DOHH2 (cell line): Measurements from ENCODE around the gene AGBL4.

Source experiments
- H3F3A ChIP-seq: fragments of 200-600 bp; sonication (generic), shearing (Covaris generic); 2 replicates; pipeline ENCODE4 v1.6.0; 2016; ENCODE audit warnings: antibody characterized with exemption, mild to moderate bottlenecking; ENCODE audit not compliant: control insufficient read depth, insufficient read depth
- H3K27ac ChIP-seq: fragments of 200-600 bp; sonication (generic); 2 replicates; pipeline ENCODE4 v1.5.1; 2014; ENCODE audit warnings: low read depth, mild to moderate bottlenecking, low read length, moderate library complexity
- H3K27me3 ChIP-seq: fragments of 200-600 bp; sonication (generic); 2 replicates; pipeline ENCODE4 v1.6.1; 2014; ENCODE audit warnings: mild to moderate bottlenecking, low read length, mixed read lengths; ENCODE audit not compliant: control insufficient read depth
- H3K36me3 ChIP-seq: fragments of 200-600 bp; sonication (generic); 2 replicates; pipeline ENCODE4 v1.6.1; 2014; ENCODE audit warnings: mild to moderate bottlenecking, low read length, moderate library complexity, mixed read lengths; ENCODE audit not compliant: control insufficient read depth
- H3K4me1 ChIP-seq: fragments of 200-600 bp; sonication (generic); 2 replicates; pipeline ENCODE4 v1.6.1; 2014; ENCODE audit warnings: mild to moderate bottlenecking, low read length, mixed read lengths; ENCODE audit not compliant: control insufficient read depth
- H3K4me2 ChIP-seq: fragments of 200-600 bp; sonication (generic); 2 replicates; pipeline ENCODE4 v1.6.0; 2014; ENCODE audit warnings: mild to moderate bottlenecking, low read length, moderate library complexity
- H3K4me3 ChIP-seq: fragments of 200-600 bp; sonication (generic); 2 replicates; pipeline ENCODE4 v1.5.1; 2014; ENCODE audit warnings: mild to moderate bottlenecking, low read length, mixed read lengths
- H3K79me2 ChIP-seq: fragments of 200-600 bp; sonication (generic); 2 replicates; pipeline ENCODE4 v1.6.1; 2014; ENCODE audit warnings: mild to moderate bottlenecking, low read length, mixed read lengths; ENCODE audit not compliant: control insufficient read depth
- H3K9me2 ChIP-seq: fragments of 200-600 bp; sonication (generic); replicated peaks from 2 replicates; pipeline ENCODE4 v1.6.1; 2014; ENCODE audit warnings: mild to moderate bottlenecking, low read length, mixed read lengths; ENCODE audit not compliant: control insufficient read depth
- H3K9me3 ChIP-seq: fragments of 200-600 bp; sonication (generic); 2 replicates; pipeline ENCODE4 v1.6.1; 2014; ENCODE audit warnings: antibody characterized with exemption, low read length, mixed read lengths; ENCODE audit not compliant: control insufficient read depth, insufficient read depth
- H4K20me1 ChIP-seq: fragments of 200-600 bp; sonication (generic); 2 replicates; pipeline ENCODE4 v1.6.0; 2014; ENCODE audit warnings: low read depth, mild to moderate bottlenecking, antibody characterized with exemption, low read length, moderate library complexity; ENCODE audit not compliant: control insufficient read depth, insufficient read depth
- EZH2phosphoT487 ChIP-seq: fragments of 200-600 bp; sonication (generic); IDR thresholded peaks from 2 replicates; pipeline ENCODE4 v1.6.1; 2017; ENCODE audit warnings: borderline replicate concordance, mild to moderate bottlenecking, antibody characterized with exemption, low read length, moderate library complexity, mixed read lengths
- TF ChIP-seq, protein P1 (sequence below): fragments of 200-600 bp; sonication (generic); IDR thresholded peaks from one replicate; pipeline ENCODE4 v1.5.1; 2014; ENCODE audit warnings: antibody characterized with exemption, mild to moderate bottlenecking, low read depth, low read length; ENCODE audit not compliant: poor library complexity, severe bottlenecking

The AGBL4 gene

DNA sequence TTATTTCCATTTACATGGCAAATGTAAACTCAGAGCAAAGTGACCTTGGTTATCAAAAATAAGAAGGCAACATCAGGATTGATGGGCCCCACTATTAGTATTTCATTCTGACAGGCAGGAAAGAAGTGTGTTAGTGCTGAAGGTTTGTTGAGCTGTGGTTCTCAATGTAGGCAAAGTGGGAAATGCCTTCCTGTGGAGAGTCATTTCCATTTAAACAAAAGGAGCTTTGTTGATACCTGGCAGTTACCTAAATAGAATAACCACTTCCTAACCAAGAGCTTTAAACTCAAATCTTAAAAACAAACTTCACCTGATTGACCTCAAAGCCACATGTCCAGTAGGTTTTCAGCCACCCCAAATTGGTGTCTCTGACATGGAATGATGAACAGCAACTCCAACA lies 667.2 kb downstream of the AGBL4 start:
- Histone ChIP-seq H3K27ac (no peak overlapping the region), H3K4me1 (no peaks in the 10 kb centered on the region), H3K9me3 (no peaks in the 10 kb centered on the region), H3F3A (no peaks in the 10 kb centered on the region), H3K27me3 (no peaks in the 10 kb centered on the region), H3K4me3 (no peak overlapping the region), H3K36me3 (no peaks in the 10 kb centered on the region), H3K79me2 (no peaks in the 10 kb centered on the region), H3K9me2 (no peaks in the 10 kb centered on the region), H4K20me1 (no peaks in the 10 kb centered on the region), H3K4me2 (no peak overlapping the region)
- TF ChIP-seq, protein P1, sequence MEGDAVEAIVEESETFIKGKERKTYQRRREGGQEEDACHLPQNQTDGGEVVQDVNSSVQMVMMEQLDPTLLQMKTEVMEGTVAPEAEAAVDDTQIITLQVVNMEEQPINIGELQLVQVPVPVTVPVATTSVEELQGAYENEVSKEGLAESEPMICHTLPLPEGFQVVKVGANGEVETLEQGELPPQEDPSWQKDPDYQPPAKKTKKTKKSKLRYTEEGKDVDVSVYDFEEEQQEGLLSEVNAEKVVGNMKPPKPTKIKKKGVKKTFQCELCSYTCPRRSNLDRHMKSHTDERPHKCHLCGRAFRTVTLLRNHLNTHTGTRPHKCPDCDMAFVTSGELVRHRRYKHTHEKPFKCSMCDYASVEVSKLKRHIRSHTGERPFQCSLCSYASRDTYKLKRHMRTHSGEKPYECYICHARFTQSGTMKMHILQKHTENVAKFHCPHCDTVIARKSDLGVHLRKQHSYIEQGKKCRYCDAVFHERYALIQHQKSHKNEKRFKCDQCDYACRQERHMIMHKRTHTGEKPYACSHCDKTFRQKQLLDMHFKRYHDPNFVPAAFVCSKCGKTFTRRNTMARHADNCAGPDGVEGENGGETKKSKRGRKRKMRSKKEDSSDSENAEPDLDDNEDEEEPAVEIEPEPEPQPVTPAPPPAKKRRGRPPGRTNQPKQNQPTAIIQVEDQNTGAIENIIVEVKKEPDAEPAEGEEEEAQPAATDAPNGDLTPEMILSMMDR = no peak
- no peak for TF ChIP-seq EZH2phosphoT487

DNA sequence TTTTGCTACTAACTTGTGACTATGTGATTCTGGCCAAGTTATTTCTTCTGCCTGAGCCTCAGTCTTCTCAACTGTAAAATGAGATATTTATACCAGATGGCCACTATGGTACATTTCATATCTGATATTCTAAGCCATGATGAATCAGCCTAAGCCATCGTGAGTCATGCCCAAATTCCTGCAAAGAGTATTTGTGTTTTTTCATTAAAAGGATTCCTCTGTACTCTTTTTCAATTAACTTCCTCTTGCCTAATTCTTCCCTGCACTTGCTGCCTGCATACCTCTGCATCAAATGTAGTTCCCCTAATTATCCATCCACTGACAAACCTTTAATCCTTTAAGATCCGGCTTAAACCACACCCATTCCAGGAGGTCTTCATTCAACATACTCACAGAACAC lies 672.0 kb downstream of the AGBL4 start:
- H3F3A ChIP-seq = no peaks in the 10 kb centered on the region
- no peaks in the 10 kb centered on the region for H3K27me3 ChIP-seq
- no peaks in the 10 kb centered on the region for H3K9me3 ChIP-seq
- H3K9me2 ChIP-seq = no peaks in the 10 kb centered on the region
- H4K20me1 ChIP-seq = no peaks in the 10 kb centered on the region
- no peaks in the 10 kb centered on the region for H3K79me2 ChIP-seq
- H3K4me1 ChIP-seq = no peaks in the 10 kb centered on the region
- no peak for TF ChIP-seq EZH2phosphoT487
- TF ChIP-seq, protein P1 = no peak
- no peak overlapping the region for H3K4me3 ChIP-seq
- H3K27ac ChIP-seq = no peak overlapping the region
- no peaks in the 10 kb centered on the region for H3K36me3 ChIP-seq
- no peak overlapping the region for H3K4me2 ChIP-seq

DNA sequence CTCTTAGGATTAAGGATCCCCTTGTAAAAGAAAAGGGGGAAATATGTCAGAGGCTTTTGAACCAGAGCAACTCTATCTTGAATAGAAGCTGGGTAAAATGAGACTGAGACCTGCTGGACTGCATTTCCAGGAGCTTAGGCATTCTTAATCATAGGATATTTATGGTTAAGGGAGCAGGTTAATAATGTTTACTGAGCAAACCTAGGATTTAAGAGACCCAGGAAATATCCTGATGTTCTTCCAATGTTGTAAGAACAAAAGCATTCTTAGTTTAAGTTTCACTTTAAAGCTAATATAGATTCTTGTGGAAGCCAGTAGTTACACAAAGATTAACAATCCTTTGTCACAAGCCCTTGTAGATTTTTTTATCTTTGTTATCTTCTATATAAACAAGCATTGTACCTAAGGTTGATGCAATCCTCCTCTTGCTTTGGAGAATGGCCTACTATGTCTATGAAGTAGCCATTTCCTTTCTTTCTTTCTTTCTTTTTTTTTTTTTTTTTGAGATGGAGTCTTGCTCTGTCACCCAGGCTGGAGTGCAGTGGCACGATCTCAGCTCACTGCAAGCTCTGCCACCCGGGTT lies 676.9 kb downstream of the AGBL4 start:
- Histone ChIP-seq H3K9me3 (no peaks in the 10 kb centered on the region), H3K27me3 (no peaks in the 10 kb centered on the region), H3K4me1 (no peaks in the 10 kb centered on the region), H3K4me3 (no peak overlapping the region), H3K27ac (no peak overlapping the region), H3F3A (no peaks in the 10 kb centered on the region), H3K79me2 (no peaks in the 10 kb centered on the region), H3K36me3 (no peaks in the 10 kb centered on the region), H3K9me2 (no peaks in the 10 kb centered on the region), H3K4me2 (no peak overlapping the region), H4K20me1 (no peaks in the 10 kb centered on the region)
- no peak for TF ChIP-seq EZH2phosphoT487
- TF ChIP-seq, protein P1 = no peak
